Measurements from ENCODE around the gene SLC26A8. TPM values are rescaled to one million over a fixed set of nuclear protein-coding genes. Genes with fewer than 3 reads are reported as not detected.
"Not testable (repeated sequence)": the region's sequence is repeated elsewhere in the genome, so short reads cannot be mapped to it uniquely, and the experiment has no call there.

SLC26A8 gene
- total RNA-seq, 1 experiment from 2014 or later, result not detected

GRCh38 chr6:36000451-36000850, 24.0 kb downstream of the SLC26A8 start:
- no peak for DNase-seq (ENCODE audit: low read depth)

GRCh38 chr6:35993150-35993549, 31.3 kb downstream of the SLC26A8 start:
- no peak for DNase-seq (ENCODE audit: low read depth)

GRCh38 chr6:35988047-35988446, 36.4 kb downstream of the SLC26A8 start:
- not testable (repeated sequence) for DNase-seq (ENCODE audit: low read depth)

GRCh38 chr6:35984701-35985100, 39.7 kb downstream of the SLC26A8 start:
- DNase-seq (ENCODE audit: low read depth), result no peak

- no peak for DNase-seq (ENCODE audit: low read depth)
Observed at GRCh38 chr6:35980991-35981645, 43.3 kb downstream of the SLC26A8 start.

DNA sequence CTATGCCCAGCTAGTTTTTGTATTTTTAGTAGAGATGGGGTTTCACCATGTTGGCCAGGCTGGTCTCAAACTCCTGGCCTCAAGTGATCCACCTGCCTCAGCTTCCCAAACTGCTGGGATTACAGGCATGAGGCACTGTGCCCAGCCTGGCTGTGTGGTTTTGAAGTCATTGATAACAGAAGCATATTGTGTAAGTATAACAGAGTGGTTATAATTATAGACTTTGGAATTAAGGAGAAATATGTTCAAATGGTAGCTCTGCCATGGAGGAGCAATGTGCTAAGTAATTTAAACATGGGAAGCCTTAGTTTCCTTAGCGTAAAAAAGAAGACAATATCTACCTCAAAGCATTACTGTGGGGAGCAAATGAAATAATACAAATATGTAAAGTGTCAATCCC, 44.3 kb downstream of the SLC26A8 start:
- not testable (repeated sequence) for DNase-seq (ENCODE audit: low read depth)

- DNase-seq (ENCODE audit: low read depth), result no peak
Observed at GRCh38 chr6:35977308-35977707, 47.1 kb downstream of the SLC26A8 start.

GRCh38 chr6:35973670-35974222, 50.7 kb downstream of the SLC26A8 start:
- DNase-seq (ENCODE audit: low read depth), result peak; percentile 28

DNA sequence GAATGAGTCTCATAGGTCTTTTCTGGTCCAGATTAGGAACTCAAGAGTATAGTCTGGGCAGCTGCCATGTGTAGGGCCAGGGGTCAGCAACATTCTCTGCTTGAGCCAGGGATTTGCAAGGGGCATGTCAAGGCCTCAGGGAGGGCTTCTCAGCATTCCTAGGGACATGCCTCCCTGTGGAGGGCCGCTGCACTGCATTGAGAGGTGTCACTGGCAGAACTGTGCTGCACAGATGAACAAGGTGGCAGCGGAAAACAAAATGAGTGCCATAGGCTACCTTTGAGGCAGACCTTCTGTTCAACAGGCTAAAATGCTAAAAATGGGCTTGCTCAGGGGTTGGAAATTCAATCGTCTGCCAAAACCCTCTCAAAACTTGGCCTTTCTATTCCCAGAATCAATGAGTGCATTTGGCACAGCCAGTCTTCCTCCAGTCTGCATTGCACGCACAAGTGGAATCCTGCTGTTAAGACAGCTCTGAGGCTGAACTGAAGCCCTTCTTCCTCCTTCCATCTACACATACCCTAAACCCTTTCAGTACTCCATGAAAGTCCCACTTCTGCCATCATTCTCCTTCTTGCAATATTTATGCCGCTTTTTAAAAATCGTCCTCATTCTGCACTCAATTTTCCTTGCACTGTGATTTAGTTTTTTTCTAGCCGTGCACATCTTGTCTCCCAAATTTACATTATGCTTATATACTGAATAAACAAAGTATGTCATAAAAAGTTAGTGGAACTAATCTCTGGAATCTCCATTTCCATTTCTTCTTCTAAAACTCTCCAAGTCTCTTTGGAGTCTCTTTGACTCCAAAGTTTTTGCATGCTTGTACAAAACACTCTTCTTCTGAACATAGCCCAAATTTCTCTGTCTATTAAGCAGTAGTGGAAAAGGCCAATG, 51.7 kb downstream of the SLC26A8 start:
- DNase-seq (ENCODE audit: low read depth), result no peak

DNA sequence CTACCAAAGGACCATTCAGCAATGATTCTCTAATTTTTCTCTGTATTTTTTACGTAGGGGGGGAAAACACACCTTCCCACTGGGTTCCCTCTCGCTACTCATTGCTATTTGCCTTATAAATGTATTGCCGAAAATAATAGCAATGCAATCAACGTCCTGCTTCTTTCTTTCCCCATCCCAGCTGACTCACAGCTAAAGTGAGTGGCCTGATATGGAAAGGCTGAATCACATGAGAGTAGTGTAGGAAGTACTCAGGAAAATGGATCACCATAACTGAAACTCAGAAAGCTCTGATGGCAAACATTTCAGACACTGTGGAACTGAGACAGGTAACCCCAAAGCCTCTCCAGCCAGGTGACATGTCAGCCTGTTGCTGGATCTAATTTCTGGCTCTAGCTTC, 54.3 kb downstream of the SLC26A8 start:
- peak; percentile 41 for DNase-seq (ENCODE audit: low read depth)

- no peak for DNase-seq (ENCODE audit: low read depth)
Observed at GRCh38 chr6:35969646-35970045, 54.8 kb downstream of the SLC26A8 start.

GRCh38 chr6:35968821-35969220, 55.6 kb downstream of the SLC26A8 start:
- DNase-seq (ENCODE audit: low read depth), result no peak

GRCh38 chr6:35967076-35967774, 57.2 kb downstream of the SLC26A8 start:
- DNase-seq (ENCODE audit: low read depth), result no peak

GRCh38 chr6:35962779-35963560, 61.5 kb downstream of the SLC26A8 start:
- DNase-seq (ENCODE audit: low read depth), result no peak

GRCh38 chr6:35960187-35960586, 64.3 kb downstream of the SLC26A8 start:
- DNase-seq (ENCODE audit: low read depth), result no peak

DNA sequence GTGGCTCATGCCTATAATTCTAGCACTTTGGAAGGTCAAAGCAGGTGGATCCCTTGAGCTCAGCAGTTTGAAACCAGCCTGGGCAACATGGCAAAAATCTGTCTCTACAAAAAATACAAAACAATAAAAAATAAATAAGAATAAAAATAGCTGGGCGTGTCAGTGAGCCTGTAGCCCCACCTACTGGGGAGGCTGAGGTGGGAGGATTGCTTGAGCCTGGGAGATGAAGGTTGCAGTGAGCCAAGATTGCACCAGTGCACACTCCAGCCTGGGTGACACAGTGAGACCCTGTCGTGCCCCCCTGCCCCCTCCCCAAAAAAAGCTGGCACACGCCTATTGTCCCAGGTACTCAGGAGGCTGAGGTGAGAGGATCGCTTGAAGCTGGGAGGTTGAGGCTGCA, 68.5 kb downstream of the SLC26A8 start:
- DNase-seq (ENCODE audit: low read depth), result no peak

DNA sequence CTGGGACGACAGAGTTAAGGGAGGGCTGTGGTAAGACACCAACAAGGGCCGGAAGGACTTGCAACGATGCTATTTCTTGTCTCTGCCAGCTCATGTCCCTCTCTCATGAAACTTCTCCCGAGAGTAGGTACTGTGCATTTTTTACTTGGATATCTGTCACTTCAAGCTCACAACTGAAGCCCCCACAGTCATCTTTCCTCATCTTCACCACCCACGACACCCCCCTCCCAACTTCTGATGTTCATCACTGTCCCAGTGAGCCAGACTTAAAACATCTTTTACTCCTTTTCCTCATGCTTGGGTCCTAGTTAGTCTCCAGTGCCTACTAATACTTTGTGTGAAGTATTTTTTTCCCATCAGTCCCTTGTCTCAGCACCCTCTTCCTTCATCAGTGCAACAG, 68.9 kb downstream of the SLC26A8 start:
- no peak for DNase-seq (ENCODE audit: low read depth)

DNA sequence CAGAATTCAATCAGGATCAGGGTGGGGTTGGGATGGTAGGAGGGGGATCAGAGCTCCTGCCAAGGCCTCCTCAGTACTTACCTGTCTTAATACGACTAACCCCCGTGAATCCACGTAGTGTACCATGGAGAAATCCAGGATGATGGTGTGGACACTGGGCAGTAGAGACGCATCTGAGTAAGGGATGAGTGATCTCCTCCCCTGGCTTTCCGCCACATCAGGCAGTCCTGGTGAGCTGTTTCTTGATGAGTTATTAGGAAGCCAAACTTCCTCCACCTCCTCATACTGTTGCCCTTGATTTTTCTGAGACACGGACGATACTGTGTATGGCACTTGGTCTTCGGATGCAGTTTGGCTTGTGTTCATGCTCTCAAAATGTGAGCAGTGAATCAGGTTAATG, 69.4 kb downstream of the SLC26A8 start:
- DNase-seq (ENCODE audit: low read depth), result peak; percentile 28

GRCh38 chr6:35954333-35954732, 70.1 kb downstream of the SLC26A8 start:
- no peak for DNase-seq (ENCODE audit: low read depth)

- DNase-seq (ENCODE audit: low read depth), result peak; percentile 23
Observed at GRCh38 chr6:35948725-35949124, 75.7 kb downstream of the SLC26A8 start.

DNA sequence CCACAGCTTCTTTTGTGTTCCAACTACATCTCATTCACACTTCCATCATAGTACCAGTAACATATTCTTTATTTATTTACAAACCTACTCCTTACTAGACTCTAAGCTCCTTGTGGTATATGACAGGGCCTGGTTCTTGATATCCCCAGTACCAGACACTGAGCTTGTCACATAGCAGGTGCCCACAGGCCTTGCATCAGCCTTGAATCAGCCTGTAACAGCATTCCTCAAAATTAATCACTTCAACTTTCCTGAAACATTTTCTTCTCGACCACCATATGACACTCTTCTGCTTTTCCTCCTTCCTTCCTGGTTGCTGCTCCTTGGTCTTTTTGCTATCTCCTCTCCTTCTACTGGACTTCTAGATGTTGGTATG, 78.8 kb downstream of the SLC26A8 start:
- no peak for DNase-seq (ENCODE audit: low read depth)

Data from RPMI7951 (cell line).